SK-N-SH treated with all-trans-retinoic acid at 6 μM for 48 hours (cell line): ENCODE data around the gene MYO19.

Source experiments
- CSDC2 ChIP-seq: fragments of 250-450 bp; sonication (Bioruptor Pico); IDR thresholded peaks from 2 replicates; pipeline ENCODE4 v1.5.0; 2020; ENCODE audit warnings: mild to moderate bottlenecking, moderate library complexity
- PPARA ChIP-seq: fragments of 250-450 bp; sonication (Bioruptor Pico); IDR thresholded peaks from 2 replicates; pipeline ENCODE4 v1.5.0; 2020; ENCODE audit warnings: mild to moderate bottlenecking, borderline replicate concordance
- ZC3H10 ChIP-seq: fragments of 250-450 bp; sonication (Bioruptor Pico); IDR thresholded peaks from 2 replicates; pipeline ENCODE4 v1.5.1; 2021; ENCODE audit warnings: mild to moderate bottlenecking, moderate library complexity
- ZFP30 ChIP-seq: fragments of 450-650 bp; formaldehyde crosslinking; IDR thresholded peaks from 2 replicates; pipeline ENCODE4 v1.5.0; 2022; ENCODE audit warnings: mild to moderate bottlenecking, moderate library complexity
- TF ChIP-seq, protein P1 (sequence below): fragments of 250-450 bp; sonication (Bioruptor Pico); IDR thresholded peaks from 2 replicates; pipeline ENCODE4 v1.5.1; 2021; ENCODE audit warnings: mild to moderate bottlenecking, moderate library complexity
- TF ChIP-seq, protein P2 (sequence below): fragments of 250-450 bp; sonication (Bioruptor Pico); IDR thresholded peaks from 2 replicates; pipeline ENCODE4 v1.5.1; 2020; ENCODE audit warnings: low read depth, mild to moderate bottlenecking, moderate library complexity
- TF ChIP-seq, protein P3 (sequence below): fragments of 250-450 bp; sonication (Bioruptor Pico); IDR thresholded peaks from 2 replicates; pipeline ENCODE4 v1.8.0; 2020; ENCODE audit warnings: mild to moderate bottlenecking, moderate library complexity, borderline replicate concordance
- TF ChIP-seq, protein P4 (sequence below): fragments of 250-450 bp; sonication (Bioruptor Pico); IDR thresholded peaks from 2 replicates; pipeline ENCODE4 v1.8.0; 2021; ENCODE audit warnings: low read depth, mild to moderate bottlenecking, moderate library complexity, borderline replicate concordance
- TF ChIP-seq, protein P5 (sequence below): fragments of 250-450 bp; sonication (Bioruptor Pico); IDR thresholded peaks from 2 replicates; pipeline ENCODE4 v1.5.0; 2020; ENCODE audit warnings: mild to moderate bottlenecking, moderate library complexity

DNA sequence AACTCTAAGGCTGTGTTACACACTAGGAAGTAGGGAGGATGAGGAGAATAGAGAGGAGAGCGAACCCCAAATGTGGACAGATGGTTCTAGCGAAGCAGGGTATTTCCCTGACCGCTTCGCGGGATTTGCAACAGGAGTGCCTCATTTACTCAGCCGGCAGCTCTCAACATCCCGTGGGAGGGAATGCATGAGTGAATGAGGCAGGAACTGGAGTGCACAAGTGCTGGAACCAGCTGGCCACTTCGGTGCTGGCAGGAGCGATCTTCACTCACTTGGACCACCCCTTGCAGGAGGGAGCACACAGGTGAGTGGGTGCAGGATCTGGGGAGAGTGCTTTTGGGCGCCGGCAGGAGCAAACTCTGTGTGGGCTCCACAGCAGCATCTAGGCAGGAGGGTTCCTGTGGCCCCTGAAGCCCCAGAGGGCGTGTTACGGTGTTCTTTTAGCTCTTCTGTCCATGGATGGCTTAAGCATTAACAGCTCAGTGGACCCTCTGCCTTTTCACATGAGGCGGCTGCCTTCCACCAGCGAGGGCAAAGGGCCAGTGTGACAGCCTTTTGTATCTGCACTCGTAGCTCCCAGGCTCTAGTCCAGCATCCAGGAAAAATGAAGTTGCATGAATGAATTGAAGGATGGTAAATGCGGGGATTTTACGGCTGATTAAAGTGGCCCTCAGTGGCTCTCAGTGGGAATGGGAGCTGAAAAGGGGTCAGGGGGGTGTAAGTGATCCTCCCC, 65.6 kb downstream of the MYO19 start:
- no peak for TF ChIP-seq PPARA (CRISPR knock-in tag)
- TF ChIP-seq, protein P1, sequence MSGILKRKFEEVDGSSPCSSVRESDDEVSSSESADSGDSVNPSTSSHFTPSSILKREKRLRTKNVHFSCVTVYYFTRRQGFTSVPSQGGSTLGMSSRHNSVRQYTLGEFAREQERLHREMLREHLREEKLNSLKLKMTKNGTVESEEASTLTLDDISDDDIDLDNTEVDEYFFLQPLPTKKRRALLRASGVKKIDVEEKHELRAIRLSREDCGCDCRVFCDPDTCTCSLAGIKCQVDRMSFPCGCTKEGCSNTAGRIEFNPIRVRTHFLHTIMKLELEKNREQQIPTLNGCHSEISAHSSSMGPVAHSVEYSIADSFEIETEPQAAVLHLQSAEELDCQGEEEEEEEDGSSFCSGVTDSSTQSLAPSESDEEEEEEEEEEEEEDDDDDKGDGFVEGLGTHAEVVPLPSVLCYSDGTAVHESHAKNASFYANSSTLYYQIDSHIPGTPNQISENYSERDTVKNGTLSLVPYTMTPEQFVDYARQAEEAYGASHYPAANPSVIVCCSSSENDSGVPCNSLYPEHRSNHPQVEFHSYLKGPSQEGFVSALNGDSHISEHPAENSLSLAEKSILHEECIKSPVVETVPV (CRISPR knock-in tag), result no peak
- TF ChIP-seq CSDC2, result no peak
- TF ChIP-seq, protein P2, sequence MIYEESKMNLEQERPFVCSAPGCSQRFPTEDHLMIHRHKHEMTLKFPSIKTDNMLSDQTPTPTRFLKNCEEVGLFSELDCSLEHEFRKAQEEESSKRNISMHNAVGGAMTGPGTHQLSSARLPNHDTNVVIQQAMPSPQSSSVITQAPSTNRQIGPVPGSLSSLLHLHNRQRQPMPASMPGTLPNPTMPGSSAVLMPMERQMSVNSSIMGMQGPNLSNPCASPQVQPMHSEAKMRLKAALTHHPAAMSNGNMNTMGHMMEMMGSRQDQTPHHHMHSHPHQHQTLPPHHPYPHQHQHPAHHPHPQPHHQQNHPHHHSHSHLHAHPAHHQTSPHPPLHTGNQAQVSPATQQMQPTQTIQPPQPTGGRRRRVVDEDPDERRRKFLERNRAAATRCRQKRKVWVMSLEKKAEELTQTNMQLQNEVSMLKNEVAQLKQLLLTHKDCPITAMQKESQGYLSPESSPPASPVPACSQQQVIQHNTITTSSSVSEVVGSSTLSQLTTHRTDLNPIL (CRISPR knock-in tag), result no peak
- TF ChIP-seq, protein P3, sequence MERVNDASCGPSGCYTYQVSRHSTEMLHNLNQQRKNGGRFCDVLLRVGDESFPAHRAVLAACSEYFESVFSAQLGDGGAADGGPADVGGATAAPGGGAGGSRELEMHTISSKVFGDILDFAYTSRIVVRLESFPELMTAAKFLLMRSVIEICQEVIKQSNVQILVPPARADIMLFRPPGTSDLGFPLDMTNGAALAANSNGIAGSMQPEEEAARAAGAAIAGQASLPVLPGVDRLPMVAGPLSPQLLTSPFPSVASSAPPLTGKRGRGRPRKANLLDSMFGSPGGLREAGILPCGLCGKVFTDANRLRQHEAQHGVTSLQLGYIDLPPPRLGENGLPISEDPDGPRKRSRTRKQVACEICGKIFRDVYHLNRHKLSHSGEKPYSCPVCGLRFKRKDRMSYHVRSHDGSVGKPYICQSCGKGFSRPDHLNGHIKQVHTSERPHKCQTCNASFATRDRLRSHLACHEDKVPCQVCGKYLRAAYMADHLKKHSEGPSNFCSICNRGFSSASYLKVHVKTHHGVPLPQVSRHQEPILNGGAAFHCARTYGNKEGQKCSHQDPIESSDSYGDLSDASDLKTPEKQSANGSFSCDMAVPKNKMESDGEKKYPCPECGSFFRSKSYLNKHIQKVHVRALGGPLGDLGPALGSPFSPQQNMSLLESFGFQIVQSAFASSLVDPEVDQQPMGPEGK (CRISPR knock-in tag), result no peak
- TF ChIP-seq, protein P4, sequence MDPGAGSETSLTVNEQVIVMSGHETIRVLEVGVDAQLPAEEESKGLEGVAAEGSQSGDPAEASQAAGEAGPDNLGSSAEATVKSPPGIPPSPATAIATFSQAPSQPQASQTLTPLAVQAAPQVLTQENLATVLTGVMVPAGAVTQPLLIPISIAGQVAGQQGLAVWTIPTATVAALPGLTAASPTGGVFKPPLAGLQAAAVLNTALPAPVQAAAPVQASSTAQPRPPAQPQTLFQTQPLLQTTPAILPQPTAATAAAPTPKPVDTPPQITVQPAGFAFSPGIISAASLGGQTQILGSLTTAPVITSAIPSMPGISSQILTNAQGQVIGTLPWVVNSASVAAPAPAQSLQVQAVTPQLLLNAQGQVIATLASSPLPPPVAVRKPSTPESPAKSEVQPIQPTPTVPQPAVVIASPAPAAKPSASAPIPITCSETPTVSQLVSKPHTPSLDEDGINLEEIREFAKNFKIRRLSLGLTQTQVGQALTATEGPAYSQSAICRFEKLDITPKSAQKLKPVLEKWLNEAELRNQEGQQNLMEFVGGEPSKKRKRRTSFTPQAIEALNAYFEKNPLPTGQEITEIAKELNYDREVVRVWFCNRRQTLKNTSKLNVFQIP (CRISPR knock-in tag), result no peak
- TF ChIP-seq ZC3H10, result no peak
- TF ChIP-seq, protein P5, sequence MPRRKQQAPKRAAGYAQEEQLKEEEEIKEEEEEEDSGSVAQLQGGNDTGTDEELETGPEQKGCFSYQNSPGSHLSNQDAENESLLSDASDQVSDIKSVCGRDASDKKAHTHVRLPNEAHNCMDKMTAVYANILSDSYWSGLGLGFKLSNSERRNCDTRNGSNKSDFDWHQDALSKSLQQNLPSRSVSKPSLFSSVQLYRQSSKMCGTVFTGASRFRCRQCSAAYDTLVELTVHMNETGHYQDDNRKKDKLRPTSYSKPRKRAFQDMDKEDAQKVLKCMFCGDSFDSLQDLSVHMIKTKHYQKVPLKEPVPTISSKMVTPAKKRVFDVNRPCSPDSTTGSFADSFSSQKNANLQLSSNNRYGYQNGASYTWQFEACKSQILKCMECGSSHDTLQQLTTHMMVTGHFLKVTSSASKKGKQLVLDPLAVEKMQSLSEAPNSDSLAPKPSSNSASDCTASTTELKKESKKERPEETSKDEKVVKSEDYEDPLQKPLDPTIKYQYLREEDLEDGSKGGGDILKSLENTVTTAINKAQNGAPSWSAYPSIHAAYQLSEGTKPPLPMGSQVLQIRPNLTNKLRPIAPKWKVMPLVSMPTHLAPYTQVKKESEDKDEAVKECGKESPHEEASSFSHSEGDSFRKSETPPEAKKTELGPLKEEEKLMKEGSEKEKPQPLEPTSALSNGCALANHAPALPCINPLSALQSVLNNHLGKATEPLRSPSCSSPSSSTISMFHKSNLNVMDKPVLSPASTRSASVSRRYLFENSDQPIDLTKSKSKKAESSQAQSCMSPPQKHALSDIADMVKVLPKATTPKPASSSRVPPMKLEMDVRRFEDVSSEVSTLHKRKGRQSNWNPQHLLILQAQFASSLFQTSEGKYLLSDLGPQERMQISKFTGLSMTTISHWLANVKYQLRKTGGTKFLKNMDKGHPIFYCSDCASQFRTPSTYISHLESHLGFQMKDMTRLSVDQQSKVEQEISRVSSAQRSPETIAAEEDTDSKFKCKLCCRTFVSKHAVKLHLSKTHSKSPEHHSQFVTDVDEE (CRISPR knock-in tag), result no peak
- TF ChIP-seq ZFP30 (CRISPR knock-in tag), result no peak
